IMR-90 (cell line): ENCODE data around the gene TP53AIP1. TPM values are rescaled to one million over a fixed set of nuclear protein-coding genes. Genes with fewer than 3 reads are reported as not detected.
A peak's percentile ranks its signal among the peaks of the same experiment; 100 is the strongest.

Experiments
- ATAC-seq: fragments of 200-7000 bp; cut with Tn5 transposase; 2 replicates; pipeline ENCODE4 v1.9.1; 2020; ENCODE audit warnings: low read depth, mild to moderate bottlenecking, moderate library complexity
- BruUV-seq: library from RNA; stranded (reverse); fragments of 400-500 nt; replicated peaks from 2 replicates; lab custom pipeline; 2021; lab: Mats Ljungman, UMichigan
- CTCF ChIA-PET: fragments of 300-600 bp; formaldehyde crosslinking; extraction: SDS; loops from one replicate; lab custom pipeline; 2021; ENCODE audit warnings: antibody characterized with exemption; lab: Yijun Ruan, JAX
- POLR2A ChIA-PET: fragments of 300-600 bp; sonication (Branson Sonifier 250); formaldehyde crosslinking; loops from one replicate; lab custom pipeline; 2022; ENCODE audit warnings: antibody characterized with exemption; ENCODE audit not compliant: unreplicated experiment; lab: Charles Lee
- DNase-seq: peaks from one replicate; pipeline ENCODE4 v3.0.0; 2013
- H2AFZ ChIP-seq: replicated peaks from 2 replicates; pipeline ENCODE3; 2013; ENCODE audit warnings: low read length, mild to moderate bottlenecking; ENCODE audit not compliant: poor library complexity
- H2AK5ac ChIP-seq: 2 replicates; pipeline ENCODE4 v1.6.1; 2013; ENCODE audit warnings: low read depth, low read length, inconsistent platforms
- H2AK9ac ChIP-seq: replicated peaks from 2 replicates; pipeline ENCODE3; 2013; ENCODE audit warnings: mild to moderate bottlenecking, low read depth, low read length, moderate library complexity; ENCODE audit not compliant: poor library complexity
- H2BK120ac ChIP-seq: 2 replicates; pipeline ENCODE4 v1.6.1; 2013; ENCODE audit warnings: low read depth, low read length, inconsistent platforms
- H2BK15ac ChIP-seq: 3 replicates; pipeline ENCODE4 v1.6.1; 2013; ENCODE audit warnings: low read depth, low read length, inconsistent platforms
- H2BK20ac ChIP-seq: 2 replicates; pipeline ENCODE4 v1.6.1; 2013; ENCODE audit warnings: low read depth, mild to moderate bottlenecking, inconsistent platforms, low read length, moderate library complexity
- H2BK5ac ChIP-seq: 2 replicates; pipeline ENCODE4 v1.6.1; 2013; ENCODE audit warnings: mild to moderate bottlenecking, low read depth, low read length, inconsistent platforms; ENCODE audit not compliant: poor library complexity, severe bottlenecking
- H3K14ac ChIP-seq: replicated peaks from 2 replicates; pipeline ENCODE4 v1.6.1; 2013; ENCODE audit warnings: low read depth, low read length, inconsistent platforms
- H3K18ac ChIP-seq: 2 replicates; pipeline ENCODE4 v1.6.1; 2013; ENCODE audit warnings: low read depth, low read length, control low read depth
- H3K23ac ChIP-seq: 2 replicates; pipeline ENCODE4 v1.6.1; 2013; ENCODE audit warnings: low read depth, low read length, inconsistent platforms
- H3K27ac ChIP-seq: 2 replicates; pipeline ENCODE4 v1.5.1; 2013; ENCODE audit warnings: mild to moderate bottlenecking, control low read depth, low read length; ENCODE audit not compliant: insufficient read depth
- H3K27me3 ChIP-seq: 2 replicates; pipeline ENCODE4 v1.6.1; 2013; ENCODE audit warnings: low read length; ENCODE audit not compliant: control insufficient read depth, insufficient read depth
- H3K36me3 ChIP-seq: 2 replicates; pipeline ENCODE4 v1.6.1; 2013; ENCODE audit warnings: low read length, mixed read lengths; ENCODE audit not compliant: control insufficient read depth, insufficient read depth
- H3K4ac ChIP-seq: 2 replicates; pipeline ENCODE4 v1.6.1; 2013; ENCODE audit warnings: low read depth, low read length, inconsistent platforms
- H3K4me1 ChIP-seq: 2 replicates; pipeline ENCODE4 v1.6.1; 2013; ENCODE audit warnings: low read length, mixed read lengths; ENCODE audit not compliant: control insufficient read depth, insufficient read depth
- H3K4me2 ChIP-seq: 2 replicates; pipeline ENCODE4 v1.6.1; 2013; ENCODE audit warnings: low read depth, mild to moderate bottlenecking, control low read depth, low read length, moderate library complexity
- H3K4me3 ChIP-seq: 2 replicates; pipeline ENCODE4 v1.5.1; 2013; ENCODE audit warnings: low read depth, mild to moderate bottlenecking, control low read depth, low read length, moderate library complexity; ENCODE audit not compliant: insufficient read depth
- H3K56ac ChIP-seq: 2 replicates; pipeline ENCODE4 v1.6.1; 2013; ENCODE audit warnings: low read length, inconsistent platforms; ENCODE audit not compliant: insufficient read depth; ENCODE audit errors: extremely low read depth
- H3K79me1 ChIP-seq, 2 experiments: 2 replicates each; pipeline ENCODE4 v1.6.1; 2013; ENCODE audit warnings: low read length in 2 of 2, inconsistent platforms in 1 of 2, low read depth in 1 of 2
- H3K9ac ChIP-seq: 2 replicates; pipeline ENCODE4 v1.6.1; 2013; ENCODE audit warnings: low read depth, low read length, control low read depth
- H3K9me1 ChIP-seq: 2 replicates; pipeline ENCODE4 v1.6.1; 2013; ENCODE audit warnings: low read length, inconsistent platforms; ENCODE audit not compliant: insufficient read depth
- H3K9me3 ChIP-seq: 2 replicates; pipeline ENCODE4 v1.6.1; 2013; ENCODE audit warnings: low read length; ENCODE audit not compliant: control insufficient read depth, insufficient read depth
- H4K20me1 ChIP-seq: 2 replicates; pipeline ENCODE4 v1.6.1; 2013; ENCODE audit warnings: low read length, inconsistent platforms; ENCODE audit not compliant: insufficient read depth
- H4K5ac ChIP-seq: 2 replicates; pipeline ENCODE4 v1.6.1; 2013; ENCODE audit warnings: mild to moderate bottlenecking, low read depth, low read length, control low read depth
- H4K8ac ChIP-seq, 2 experiments: 2 replicates each; pipeline ENCODE4 v1.6.1; 2013; ENCODE audit warnings: low read depth in 2 of 2, low read length in 2 of 2, control low read depth in 1 of 2, inconsistent platforms in 1 of 2
- H4K91ac ChIP-seq: 2 replicates; pipeline ENCODE4 v1.6.1; 2013; ENCODE audit warnings: low read depth, low read length, inconsistent platforms; ENCODE audit not compliant: insufficient read depth
- ELK1 ChIP-seq: fragments of 150-350 bp; IDR thresholded peaks from 2 replicates; pipeline ENCODE4 v1.6.1; 2016; ENCODE audit warnings: low read depth, mild to moderate bottlenecking, low read length, moderate library complexity, borderline replicate concordance
- MXI1 ChIP-seq: IDR thresholded peaks from 2 replicates; pipeline ENCODE4 v1.6.1; 2012; ENCODE audit warnings: low read depth, mild to moderate bottlenecking, low read length, moderate library complexity, borderline replicate concordance
- WGBS, 2 experiments: methylation state at CpG; one replicate each; pipeline versions ENCODE4 v1.1.5 to v1.1.7; 2013; ENCODE audit warnings: missing lambda C conversion rate in 2 of 2; ENCODE audit not compliant: insufficient read length in 1 of 2; ENCODE audit errors: extremely low coverage in 2 of 2; 5-methylcytosine and 5-hydroxymethylcytosine counted together
- dilution Hi-C: fragments of 300-500 bp; cut with HindIII; formaldehyde crosslinking; loops from one replicate; pipeline ENCODE4 v1.14.3; 2018; ENCODE audit warnings: low sequenced_read_pairs; ENCODE audit not compliant: unreplicated experiment
- in situ Hi-C: fragments of 300-500 bp; cut with MboI; formaldehyde crosslinking; loops from 3 replicates; pipeline ENCODE4 v1.14.3; 2019; ENCODE audit warnings: low sequenced_read_pairs, inconsistent platforms, mixed read lengths
- intact Hi-C: fragments of 100-400 bp; cut with micrococcal nuclease; formaldehyde crosslinking; loops from 2 replicates; pipeline ENCODE4 v1.10.0; 2022
- polyA plus RNA-seq, 3 experiments: library from polyadenylated mRNA; depleted of rRNA; stranded (reverse); fragments of >200 nt; gene quantifications; 2 replicates each; pipeline ENCODE4 v1.2.3, GENCODE V29; 2012; ENCODE audit warnings: low replicate concordance in 1 of 3
- total RNA-seq: library from RNA; depleted of rRNA; stranded (reverse); fragments of >200 nt; gene quantifications from 2 replicates; pipeline ENCODE4 v1.2.3, GENCODE V29; 2012

The TP53AIP1 gene
- total and polyA plus RNA-seq, 2 of the 4 experiments (the other 2 are of a cell fraction) = not detected

- no peak overlapping the region for H4K91ac ChIP-seq
- H4K5ac ChIP-seq = no peak overlapping the region
- BruUV-seq = no TSS peak
- H2BK5ac ChIP-seq = no peak overlapping the region
- no peak overlapping the region for H2BK15ac ChIP-seq
- H3K4me1 ChIP-seq = no peaks in the 10 kb centered on the region
- H2AFZ ChIP-seq = no peak overlapping the region
- no peak overlapping the region for H2AK9ac ChIP-seq
- H3K9me1 ChIP-seq = no peaks in the 10 kb centered on the region; the same call in 1 of the 2 replicates
- no peak overlapping the region for H2BK20ac ChIP-seq
- no peak overlapping the region for H3K4me2 ChIP-seq
- WGBS, 2 experiments = no CpG with 5 or more reads among the region's 4 CpGs
- ChIA-PET CTCF (no interaction called here), POLR2A (no interaction called here)
- H3K56ac ChIP-seq = no peak overlapping the region
- no peaks in the 10 kb centered on the region for H3K9me3 ChIP-seq
- H3K79me1 ChIP-seq = no peaks in the 10 kb centered on the region
- H3K4me3 ChIP-seq = no peak overlapping the region
- H3K14ac ChIP-seq = no peak overlapping the region
- no peak overlapping the region for H3K23ac ChIP-seq
- H3K18ac ChIP-seq = no peak overlapping the region
- no peak overlapping the region for H2BK120ac ChIP-seq
- no peak overlapping the region for H3K9ac ChIP-seq
- in situ Hi-C loops (loop anchor here (25.0 kb wide), 2 partner anchors 803 to 928 kb away; no protein-coding TSS in a partner anchor), dilution Hi-C loops (no loop called here), intact Hi-C loops (no loop called here)
- TF ChIP-seq MXI1 = peak; percentile 17; the same call in 1 of the 2 replicates
- TF ChIP-seq ELK1 = no peak
- no peaks in the 10 kb centered on the region for H3K27me3 ChIP-seq
- peaks cover 16% of the 10 kb centered on the region for H3K36me3 ChIP-seq
- H4K8ac ChIP-seq = no peak overlapping the region
- ATAC-seq (peak; percentile 36), DNase-seq (no peak)
- no peak overlapping the region for H3K27ac ChIP-seq
- no peak overlapping the region for H2AK5ac ChIP-seq
- no peak overlapping the region for H3K4ac ChIP-seq
- H4K20me1 ChIP-seq = no peaks in the 10 kb centered on the region
Measured at GRCh38 chr11:128965485-128965884, 22.8 kb upstream of the TP53AIP1 start.
